Astrocyte of the spinal cord (primary cell): Measurements from ENCODE around the gene PHLDA2.
"Not testable (repeated sequence)": the region's sequence is repeated elsewhere in the genome, so short reads cannot be mapped to it uniquely, and the experiment has no call there.

Source experiments
- DNase-seq: peaks from one replicate; pipeline ENCODE4 v3.0.0; 2011; ENCODE audit warnings: low read depth, low spot score
- H3K4me3 ChIP-seq: 2 replicates; pipeline ENCODE4 v1.5.1; 2011; ENCODE audit warnings: low read depth, mild to moderate bottlenecking, low read length, moderate library complexity
- in situ Hi-C: cut with HindIII; loops from 2 replicates; pipeline ENCODE4 v1.10.0; 2017; ENCODE audit warnings: low sequenced_read_pairs
- TF ChIP-seq, protein P1 (sequence below): IDR thresholded peaks from 2 replicates; pipeline ENCODE4 v1.5.1; 2012; ENCODE audit warnings: low read depth, mild to moderate bottlenecking, low read length, inconsistent platforms

The PHLDA2 gene

GRCh38 chr11:2942447-2942846 is 13.2 kb upstream of the PHLDA2 start:
- TF ChIP-seq, protein P1, sequence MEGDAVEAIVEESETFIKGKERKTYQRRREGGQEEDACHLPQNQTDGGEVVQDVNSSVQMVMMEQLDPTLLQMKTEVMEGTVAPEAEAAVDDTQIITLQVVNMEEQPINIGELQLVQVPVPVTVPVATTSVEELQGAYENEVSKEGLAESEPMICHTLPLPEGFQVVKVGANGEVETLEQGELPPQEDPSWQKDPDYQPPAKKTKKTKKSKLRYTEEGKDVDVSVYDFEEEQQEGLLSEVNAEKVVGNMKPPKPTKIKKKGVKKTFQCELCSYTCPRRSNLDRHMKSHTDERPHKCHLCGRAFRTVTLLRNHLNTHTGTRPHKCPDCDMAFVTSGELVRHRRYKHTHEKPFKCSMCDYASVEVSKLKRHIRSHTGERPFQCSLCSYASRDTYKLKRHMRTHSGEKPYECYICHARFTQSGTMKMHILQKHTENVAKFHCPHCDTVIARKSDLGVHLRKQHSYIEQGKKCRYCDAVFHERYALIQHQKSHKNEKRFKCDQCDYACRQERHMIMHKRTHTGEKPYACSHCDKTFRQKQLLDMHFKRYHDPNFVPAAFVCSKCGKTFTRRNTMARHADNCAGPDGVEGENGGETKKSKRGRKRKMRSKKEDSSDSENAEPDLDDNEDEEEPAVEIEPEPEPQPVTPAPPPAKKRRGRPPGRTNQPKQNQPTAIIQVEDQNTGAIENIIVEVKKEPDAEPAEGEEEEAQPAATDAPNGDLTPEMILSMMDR: no peak
- in situ Hi-C loops: no loop called here
- DNase-seq: no peak
- no peak overlapping the region for H3K4me3 ChIP-seq

DNA sequence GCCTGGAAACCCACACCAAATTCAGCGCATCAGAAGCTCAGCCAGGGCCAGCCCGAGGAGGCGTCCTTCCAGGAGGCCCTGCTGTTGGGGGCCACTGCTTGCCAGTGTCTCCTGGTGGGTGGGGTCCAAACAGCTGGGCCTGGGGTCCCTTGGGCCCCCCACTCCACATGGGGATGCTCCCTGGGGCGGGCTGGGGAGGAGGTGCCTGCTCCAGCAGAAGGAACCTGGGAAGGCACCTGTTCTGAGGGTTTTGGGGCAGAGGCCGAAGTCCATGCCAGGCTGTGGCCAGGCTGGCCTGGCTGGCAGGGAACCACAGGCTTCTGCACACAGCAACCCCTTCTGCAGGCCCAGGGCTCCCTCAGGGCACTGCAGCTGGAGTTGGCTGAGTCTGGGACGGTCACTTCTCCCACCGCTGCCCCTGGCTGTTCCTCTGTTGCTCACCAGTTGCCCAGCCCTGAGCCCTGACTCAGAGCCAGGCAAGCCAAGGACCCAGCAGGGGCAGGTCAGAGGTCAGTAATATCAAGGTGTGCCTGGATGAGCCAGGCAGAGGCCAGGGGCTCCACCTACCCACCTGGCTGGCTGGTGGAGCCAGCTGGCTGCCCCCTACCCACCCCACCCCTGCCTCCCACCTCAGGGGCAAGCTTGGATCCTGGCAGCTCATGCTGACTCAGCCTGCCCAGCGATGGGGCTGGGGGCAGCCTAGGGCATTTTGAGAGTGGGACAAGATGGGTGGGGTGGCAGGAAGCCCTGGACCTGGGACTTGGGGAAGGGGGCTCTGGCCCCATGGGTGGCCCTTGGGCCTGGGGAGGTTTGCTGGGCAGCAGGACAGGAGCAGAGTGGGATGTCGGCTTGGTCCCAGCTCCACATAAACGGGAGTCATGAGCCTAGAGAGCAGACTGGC is 12.0 kb upstream of the PHLDA2 start:
- peak; percentile 28 for DNase-seq
- no peak overlapping the region for H3K4me3 ChIP-seq
- TF ChIP-seq, protein P1: no peak
- in situ Hi-C loops: no loop called here

DNA sequence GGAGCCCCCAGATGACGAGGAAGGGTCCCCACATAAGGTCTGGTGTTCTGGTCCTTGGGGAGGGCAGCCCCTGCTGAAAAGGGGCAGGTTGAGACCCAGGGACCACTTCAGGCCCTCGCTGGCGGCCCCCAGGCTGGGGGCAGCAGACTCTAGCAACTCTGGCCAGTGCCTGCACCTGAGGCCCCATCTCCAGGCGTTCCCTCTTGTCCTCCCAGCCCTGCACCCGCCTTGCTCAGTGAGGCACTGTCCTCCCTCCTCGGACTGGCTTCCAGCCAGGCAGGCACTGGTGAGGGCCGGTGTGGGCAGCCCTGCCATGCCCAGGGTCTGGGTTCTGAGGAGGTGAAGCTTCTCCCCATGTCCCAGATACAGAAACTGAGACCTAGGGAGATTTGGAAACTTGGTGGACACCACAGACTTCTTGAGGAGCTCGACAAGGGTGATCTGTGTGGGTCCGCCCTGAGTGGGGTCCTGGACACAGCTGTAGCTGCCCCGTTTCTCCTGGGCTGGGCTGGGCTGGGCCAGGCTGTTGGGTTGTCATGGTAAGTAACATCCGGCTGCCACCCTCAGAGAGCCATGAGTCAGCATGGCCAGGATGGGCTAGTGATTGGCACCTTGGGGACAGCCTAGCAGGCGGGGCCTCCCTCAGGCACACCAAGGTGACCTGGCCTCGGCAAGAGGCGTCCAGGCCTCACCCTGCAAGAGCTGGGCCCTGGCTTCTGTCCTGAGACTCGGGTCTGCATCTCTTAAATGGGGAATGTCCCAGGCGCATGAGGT is 11.1 kb upstream of the PHLDA2 start:
- in situ Hi-C loops: no loop called here
- no peak for DNase-seq
- no peak overlapping the region for H3K4me3 ChIP-seq
- TF ChIP-seq, protein P1: no peak

DNA sequence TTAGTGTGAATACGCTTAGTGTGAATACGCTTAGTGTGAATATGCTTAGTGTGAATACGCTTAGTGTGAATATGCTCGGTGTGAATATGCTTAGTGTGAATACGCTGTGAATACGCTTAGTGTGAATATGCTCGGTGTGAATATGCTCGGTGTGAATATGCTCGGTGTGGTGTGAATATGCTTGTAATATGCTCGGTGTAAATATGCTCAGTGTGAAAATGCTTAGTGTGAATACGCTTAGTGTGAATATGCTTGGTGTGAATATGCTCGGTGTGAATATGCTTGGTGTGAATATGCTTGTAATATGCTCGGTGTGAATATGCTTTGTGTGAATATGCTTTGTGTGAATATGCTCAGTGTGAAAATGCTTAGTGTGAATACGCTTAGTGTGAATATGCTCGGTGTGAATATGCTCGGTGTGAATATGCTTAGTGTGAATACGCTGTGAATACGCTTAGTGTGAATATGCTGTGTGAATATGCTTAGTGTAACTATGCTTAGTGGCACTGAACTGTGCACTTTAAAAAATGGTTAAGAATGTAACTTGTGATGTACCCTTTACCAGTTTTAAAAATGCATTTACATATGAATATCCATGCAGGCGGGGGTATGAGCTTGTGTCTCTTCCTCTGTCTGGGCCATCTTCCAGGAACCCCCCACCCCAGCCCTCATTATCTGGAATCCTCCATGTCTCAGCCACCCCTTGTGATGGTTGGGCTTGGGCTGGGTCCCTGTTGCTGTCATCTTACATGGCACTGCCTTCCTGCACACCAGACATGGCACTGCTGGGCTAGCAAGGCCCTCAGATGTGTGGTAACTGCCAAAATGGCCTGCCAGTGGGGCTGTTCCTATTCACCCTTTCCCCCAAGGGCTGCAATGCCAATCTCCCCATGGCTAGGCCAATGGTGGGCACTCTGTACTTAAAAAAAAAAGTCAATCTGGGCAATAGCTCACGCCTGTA is 9.5 kb upstream of the PHLDA2 start:
- DNase-seq, in situ Hi-C loops, H3K4me3 ChIP-seq: not testable (repeated sequence)

GRCh38 chr11:2937641-2938457 is 8.6 kb upstream of the PHLDA2 start:
- in situ Hi-C loops, H3K4me3 ChIP-seq, DNase-seq: not testable (repeated sequence)

DNA sequence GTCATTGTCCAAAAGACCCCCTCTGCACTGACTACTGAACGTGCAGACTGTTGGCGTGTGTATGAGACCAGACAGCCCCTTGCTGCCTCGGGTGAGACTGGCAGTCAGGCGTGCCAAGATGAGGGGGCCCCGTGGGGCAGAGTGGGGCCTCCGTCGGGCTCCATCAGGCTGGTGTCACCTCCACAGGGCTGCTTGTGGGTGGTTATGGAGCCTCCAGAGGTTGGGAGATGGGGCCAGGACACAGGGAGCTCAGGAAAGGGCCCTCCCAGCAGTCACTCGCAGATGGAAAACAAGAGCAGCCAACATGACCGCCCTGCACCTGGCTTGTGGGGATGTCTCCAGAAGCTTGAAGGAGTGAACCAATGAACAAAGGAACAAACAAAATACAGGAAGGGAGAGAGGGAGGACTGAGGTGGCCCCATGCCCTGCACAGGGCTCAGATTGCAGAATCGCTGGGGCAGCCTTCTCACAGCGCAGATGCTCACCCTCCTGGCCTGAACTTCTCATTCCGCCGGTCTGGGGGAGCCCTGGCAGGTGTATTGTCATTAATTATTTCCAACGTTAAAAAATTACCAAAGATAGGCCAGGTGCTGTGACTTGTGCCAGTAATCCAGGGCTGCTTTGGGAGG is 5.5 kb upstream of the PHLDA2 start:
- H3K4me3 ChIP-seq: no peak overlapping the region
- DNase-seq: no peak
- in situ Hi-C loops: no loop called here
- TF ChIP-seq, protein P1: no peak
